ENCODE results near the gene FOXL3. TPM values are rescaled to one million over a fixed set of nuclear protein-coding genes. Genes with fewer than 3 reads are reported as not detected.

Gene FOXL3
- total RNA-seq, 2 donors from 2014 or later: not detected

DNA sequence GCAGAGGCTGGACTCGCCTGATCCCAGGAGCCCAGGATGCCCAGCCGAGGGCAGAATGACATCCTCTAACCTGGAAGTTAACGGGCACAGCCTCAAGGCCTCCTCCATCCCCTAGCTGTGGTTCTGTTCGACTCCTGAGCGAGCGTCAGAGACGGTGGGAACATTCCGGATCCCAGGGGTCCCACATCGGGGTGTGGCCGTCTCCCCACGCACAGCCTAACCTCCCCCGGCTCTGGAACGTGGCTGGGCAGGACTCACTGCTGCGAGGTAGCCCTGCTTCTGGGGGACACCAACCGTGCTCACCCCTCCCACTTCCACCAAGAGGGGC is 8.4 kb downstream of the FOXL3 start:
- Histone ChIP-seq H3K36me3 (no peaks in the 10 kb centered on the region), H3K9me3 (no peaks in the 10 kb centered on the region), H3K4me1 (replicated peaks) (no peaks in the 10 kb centered on the region), H3K27ac (no peak overlapping the region), H3K27me3 (replicated peaks; ENCODE audit: insufficient read depth) (no peaks in the 10 kb centered on the region), H3K4me3 (no peak overlapping the region)
- TF ChIP-seq, protein P1, sequence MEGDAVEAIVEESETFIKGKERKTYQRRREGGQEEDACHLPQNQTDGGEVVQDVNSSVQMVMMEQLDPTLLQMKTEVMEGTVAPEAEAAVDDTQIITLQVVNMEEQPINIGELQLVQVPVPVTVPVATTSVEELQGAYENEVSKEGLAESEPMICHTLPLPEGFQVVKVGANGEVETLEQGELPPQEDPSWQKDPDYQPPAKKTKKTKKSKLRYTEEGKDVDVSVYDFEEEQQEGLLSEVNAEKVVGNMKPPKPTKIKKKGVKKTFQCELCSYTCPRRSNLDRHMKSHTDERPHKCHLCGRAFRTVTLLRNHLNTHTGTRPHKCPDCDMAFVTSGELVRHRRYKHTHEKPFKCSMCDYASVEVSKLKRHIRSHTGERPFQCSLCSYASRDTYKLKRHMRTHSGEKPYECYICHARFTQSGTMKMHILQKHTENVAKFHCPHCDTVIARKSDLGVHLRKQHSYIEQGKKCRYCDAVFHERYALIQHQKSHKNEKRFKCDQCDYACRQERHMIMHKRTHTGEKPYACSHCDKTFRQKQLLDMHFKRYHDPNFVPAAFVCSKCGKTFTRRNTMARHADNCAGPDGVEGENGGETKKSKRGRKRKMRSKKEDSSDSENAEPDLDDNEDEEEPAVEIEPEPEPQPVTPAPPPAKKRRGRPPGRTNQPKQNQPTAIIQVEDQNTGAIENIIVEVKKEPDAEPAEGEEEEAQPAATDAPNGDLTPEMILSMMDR (IDR thresholded peaks at IDR 0.05): no peak
- TF ChIP-seq POLR2AphosphoS5 (IDR thresholded peaks at IDR 0.05): no peak
- TF ChIP-seq POLR2A (IDR thresholded peaks at IDR 0.05): no peak
- WGBS: 80% methylated on average over 15 of the region's 15 CpGs
- DNase-seq (ENCODE audit: low spot score): no peak
- intact Hi-C loops (cut with DNase I): no loop called here

DNA sequence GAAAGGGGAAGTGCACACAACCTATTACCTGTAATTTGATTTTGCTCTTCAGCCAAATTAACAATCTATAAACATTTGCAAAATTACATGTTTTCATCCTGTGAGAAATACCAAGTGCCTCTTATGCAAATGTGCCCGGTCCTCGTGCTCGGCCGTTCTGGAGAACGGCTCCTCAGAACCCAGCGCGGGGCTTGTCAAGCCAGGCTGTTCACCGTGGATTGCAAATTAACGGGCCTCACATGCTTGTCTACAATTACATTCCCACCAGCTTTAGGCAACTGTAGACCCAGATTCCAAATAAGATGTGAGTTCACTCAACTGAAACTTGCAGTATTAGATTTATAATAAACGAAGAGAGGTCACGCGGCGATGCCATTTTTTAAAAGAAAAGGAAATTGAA is 8.8 kb downstream of the FOXL3 start:
- H3K36me3 ChIP-seq: no peaks in the 10 kb centered on the region
- H3K4me3 ChIP-seq: no peak overlapping the region
- no peaks in the 10 kb centered on the region for H3K27me3 ChIP-seq (replicated peaks; ENCODE audit: insufficient read depth)
- WGBS: 80% methylated on average over 13 of the region's 13 CpGs
- intact Hi-C loops (cut with DNase I): no loop called here
- H3K9me3 ChIP-seq: no peaks in the 10 kb centered on the region
- H3K27ac ChIP-seq: no peak overlapping the region
- no peak for DNase-seq (ENCODE audit: low spot score)
- TF ChIP-seq POLR2A (IDR thresholded peaks at IDR 0.05) (no peak), POLR2AphosphoS5 (IDR thresholded peaks at IDR 0.05) (no peak)
- TF ChIP-seq, protein P1 (IDR thresholded peaks at IDR 0.05): no peak
- H3K4me1 ChIP-seq (replicated peaks): no peaks in the 10 kb centered on the region

DNA sequence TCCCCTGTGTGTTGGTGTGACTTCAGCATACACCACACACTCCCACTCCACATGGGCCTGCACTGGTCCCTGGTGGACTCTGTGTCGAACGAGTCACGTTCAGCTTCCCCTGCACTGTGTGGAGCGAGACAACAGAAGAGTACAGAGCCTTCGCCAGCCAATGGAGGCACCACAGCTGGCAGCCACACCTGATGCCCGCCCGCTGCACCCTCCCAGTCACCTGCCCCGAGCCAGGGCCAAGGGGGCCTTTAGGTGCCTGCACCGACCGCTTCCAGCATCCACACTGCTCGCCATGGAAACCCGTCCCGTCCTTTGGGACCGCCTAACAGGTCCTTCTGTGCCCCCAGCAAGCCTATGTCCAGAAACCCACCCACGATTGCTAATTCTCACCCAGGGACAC is 9.2 kb downstream of the FOXL3 start:
- intact Hi-C loops (cut with DNase I): no loop called here
- H3K9me3 ChIP-seq: no peaks in the 10 kb centered on the region
- H3K36me3 ChIP-seq: no peaks in the 10 kb centered on the region
- H3K4me3 ChIP-seq: no peak overlapping the region
- no peak for DNase-seq (ENCODE audit: low spot score)
- no peaks in the 10 kb centered on the region for H3K4me1 ChIP-seq (replicated peaks)
- TF ChIP-seq POLR2AphosphoS5 (IDR thresholded peaks at IDR 0.05): no peak
- no peak for TF ChIP-seq POLR2A (IDR thresholded peaks at IDR 0.05)
- TF ChIP-seq, protein P1 (IDR thresholded peaks at IDR 0.05): no peak
- no peaks in the 10 kb centered on the region for H3K27me3 ChIP-seq (replicated peaks; ENCODE audit: insufficient read depth)
- WGBS: 91% methylated on average over 15 of the region's 15 CpGs
- H3K27ac ChIP-seq: no peak overlapping the region

DNA sequence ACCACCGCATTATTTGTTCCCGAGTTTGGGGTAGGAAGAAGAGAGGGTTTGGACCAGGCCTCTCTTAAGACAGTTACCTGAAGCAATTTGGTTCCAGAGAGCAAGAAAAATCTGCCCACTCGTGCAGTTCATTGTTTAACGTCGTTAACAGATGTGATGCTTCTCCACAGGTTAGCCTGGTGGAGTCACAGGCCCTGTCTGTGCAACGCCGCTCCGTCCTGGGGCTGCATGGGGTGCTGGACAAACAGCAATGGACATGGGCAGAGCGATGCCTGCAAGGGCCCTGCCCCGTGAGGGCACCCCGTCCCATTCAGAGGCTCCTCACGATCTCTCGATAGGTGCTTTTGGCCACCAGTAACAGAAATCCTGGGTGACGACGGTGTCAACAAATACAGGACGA is 9.7 kb downstream of the FOXL3 start:
- no peak overlapping the region for H3K4me3 ChIP-seq
- no peak overlapping the region for H3K27ac ChIP-seq
- intact Hi-C loops (cut with DNase I): no loop called here
- no peaks in the 10 kb centered on the region for H3K27me3 ChIP-seq (replicated peaks; ENCODE audit: insufficient read depth)
- no peaks in the 10 kb centered on the region for H3K4me1 ChIP-seq (replicated peaks)
- H3K9me3 ChIP-seq: no peaks in the 10 kb centered on the region
- 92% methylated on average over 16 of the region's 16 CpGs for WGBS
- TF ChIP-seq, protein P1 (IDR thresholded peaks at IDR 0.05): no peak
- no peak for TF ChIP-seq POLR2AphosphoS5 (IDR thresholded peaks at IDR 0.05)
- TF ChIP-seq POLR2A (IDR thresholded peaks at IDR 0.05): no peak
- no peak for DNase-seq (ENCODE audit: low spot score)
- H3K36me3 ChIP-seq: no peaks in the 10 kb centered on the region

DNA sequence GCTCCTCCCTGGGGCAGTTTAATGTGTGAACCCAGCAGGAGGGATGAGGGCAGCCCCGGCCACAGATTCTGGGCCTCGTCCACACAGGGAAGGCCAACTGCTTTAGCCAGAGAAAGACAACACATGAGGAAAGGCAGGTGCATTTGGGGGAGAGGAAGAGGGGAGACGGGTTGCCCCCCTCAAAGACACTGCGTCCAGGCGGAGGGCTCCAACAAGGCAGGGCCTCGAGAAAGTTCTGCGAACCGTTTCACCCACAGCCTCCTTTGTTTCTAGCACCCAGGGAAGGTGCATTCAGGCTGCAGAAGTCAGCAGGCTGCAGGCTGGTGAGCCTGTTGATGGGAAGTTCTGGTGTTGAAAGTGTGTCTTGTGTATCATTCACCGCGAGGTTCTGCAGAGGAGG is 10.1 kb downstream of the FOXL3 start:
- DNase-seq (ENCODE audit: low spot score): no peak
- WGBS: 86% methylated on average over 10 of the region's 10 CpGs
- Histone ChIP-seq H3K27ac (no peak overlapping the region), H3K36me3 (no peaks in the 10 kb centered on the region), H3K27me3 (replicated peaks; ENCODE audit: insufficient read depth) (no peaks in the 10 kb centered on the region), H3K9me3 (no peaks in the 10 kb centered on the region), H3K4me1 (replicated peaks) (no peaks in the 10 kb centered on the region), H3K4me3 (no peak overlapping the region)
- intact Hi-C loops (cut with DNase I): no loop called here
- TF ChIP-seq, protein P1 (IDR thresholded peaks at IDR 0.05): no peak
- TF ChIP-seq POLR2A (IDR thresholded peaks at IDR 0.05) (no peak), POLR2AphosphoS5 (IDR thresholded peaks at IDR 0.05) (no peak)
